Panc1 (cell line): ENCODE results near the gene ABCC1.

ENCODE experiments used
- POLR2AphosphoS5 ChIP-seq: IDR thresholded peaks from 2 replicates; pipeline ENCODE4 v1.6.1; 2012; ENCODE audit warnings: mild to moderate bottlenecking, low read depth, low read length, moderate library complexity
- TF ChIP-seq, protein P1 (sequence below): fragments of 450-650 bp; IDR thresholded peaks from 2 replicates; pipeline ENCODE4 v1.5.1; 2017; ENCODE audit warnings: mild to moderate bottlenecking

- TF ChIP-seq, protein P1, sequence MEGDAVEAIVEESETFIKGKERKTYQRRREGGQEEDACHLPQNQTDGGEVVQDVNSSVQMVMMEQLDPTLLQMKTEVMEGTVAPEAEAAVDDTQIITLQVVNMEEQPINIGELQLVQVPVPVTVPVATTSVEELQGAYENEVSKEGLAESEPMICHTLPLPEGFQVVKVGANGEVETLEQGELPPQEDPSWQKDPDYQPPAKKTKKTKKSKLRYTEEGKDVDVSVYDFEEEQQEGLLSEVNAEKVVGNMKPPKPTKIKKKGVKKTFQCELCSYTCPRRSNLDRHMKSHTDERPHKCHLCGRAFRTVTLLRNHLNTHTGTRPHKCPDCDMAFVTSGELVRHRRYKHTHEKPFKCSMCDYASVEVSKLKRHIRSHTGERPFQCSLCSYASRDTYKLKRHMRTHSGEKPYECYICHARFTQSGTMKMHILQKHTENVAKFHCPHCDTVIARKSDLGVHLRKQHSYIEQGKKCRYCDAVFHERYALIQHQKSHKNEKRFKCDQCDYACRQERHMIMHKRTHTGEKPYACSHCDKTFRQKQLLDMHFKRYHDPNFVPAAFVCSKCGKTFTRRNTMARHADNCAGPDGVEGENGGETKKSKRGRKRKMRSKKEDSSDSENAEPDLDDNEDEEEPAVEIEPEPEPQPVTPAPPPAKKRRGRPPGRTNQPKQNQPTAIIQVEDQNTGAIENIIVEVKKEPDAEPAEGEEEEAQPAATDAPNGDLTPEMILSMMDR = no peak
- no peak for TF ChIP-seq POLR2AphosphoS5
Measured at GRCh38 chr16:15954814-15955151, 5.4 kb downstream of the ABCC1 start.
